Neural cell (in vitro differentiated cells): ENCODE results near the gene ZNF483.

Experiments
- CTCF ChIP-seq: fragments of 450-650 bp; IDR thresholded peaks from 2 replicates; pipeline ENCODE4 v1.5.1; 2014; ENCODE audit warnings: antibody characterized with exemption, mild to moderate bottlenecking, moderate library complexity; ENCODE audit not compliant: poor library complexity, severe bottlenecking
- EP300 ChIP-seq: fragments of 450-650 bp; conservative IDR thresholded peaks from 2 replicates; pipeline ENCODE4 v1.6.1; 2014; ENCODE audit warnings: antibody characterized with exemption, mild to moderate bottlenecking, moderate library complexity; ENCODE audit not compliant: poor library complexity, severe bottlenecking
- EZH2 ChIP-seq: fragments of 200-600, 300-800 bp; shearing (Covaris generic), sonication (generic); IDR thresholded peaks from 2 replicates; pipeline ENCODE4 v1.6.1; 2014; ENCODE audit warnings: antibody characterized with exemption, low read length, borderline replicate concordance, mild to moderate bottlenecking; ENCODE audit not compliant: insufficient read depth, poor library complexity, severe bottlenecking
- MXI1 ChIP-seq: fragments of 450-650 bp; conservative IDR thresholded peaks from 2 replicates; pipeline ENCODE4 v1.6.1; 2014; ENCODE audit warnings: antibody characterized with exemption, mild to moderate bottlenecking; ENCODE audit not compliant: poor library complexity, severe bottlenecking
- POLR2AphosphoS5 ChIP-seq: IDR thresholded peaks from 2 replicates; pipeline ENCODE4 v1.6.1; 2012
- RAD21 ChIP-seq: fragments of 450-650 bp; conservative IDR thresholded peaks from 2 replicates; pipeline ENCODE4 v1.6.1; 2014; ENCODE audit warnings: antibody characterized with exemption, mild to moderate bottlenecking, moderate library complexity
- REST ChIP-seq: IDR thresholded peaks from 2 replicates; pipeline ENCODE4 v1.6.1; 2012; ENCODE audit warnings: borderline replicate concordance
- SMC3 ChIP-seq: fragments of 450-650 bp; conservative IDR thresholded peaks from 2 replicates; pipeline ENCODE4 v1.6.1; 2014; ENCODE audit warnings: antibody characterized with exemption, mild to moderate bottlenecking, moderate library complexity; ENCODE audit not compliant: poor library complexity
- TAF1 ChIP-seq: IDR thresholded peaks from 2 replicates; pipeline ENCODE4 v1.6.1; 2012; ENCODE audit warnings: low read depth

GRCh38 chr9:111599092-111599954 lies 74.3 kb downstream of the ZNF483 start, which contains the start of gene PTGR1:
- TF ChIP-seq MXI1: no peak
- TF ChIP-seq POLR2AphosphoS5: no peak
- no peak for TF ChIP-seq EZH2
- TF ChIP-seq CTCF: no peak
- TF ChIP-seq REST: no peak
- no peak for TF ChIP-seq SMC3
- no peak for TF ChIP-seq EP300
- TF ChIP-seq TAF1: no peak
- no peak for TF ChIP-seq RAD21
